ENCODE measurements around the gene MAP2K2. TPM values are rescaled to one million over a fixed set of nuclear protein-coding genes. Genes with fewer than 3 reads are reported as not detected.

The MAP2K2 gene
- total and polyA plus RNA-seq, 2 donors (not counting 3 experiments of a cell fraction or from before 2014, with no cell fraction given), result 126 to 171 TPM

DNA sequence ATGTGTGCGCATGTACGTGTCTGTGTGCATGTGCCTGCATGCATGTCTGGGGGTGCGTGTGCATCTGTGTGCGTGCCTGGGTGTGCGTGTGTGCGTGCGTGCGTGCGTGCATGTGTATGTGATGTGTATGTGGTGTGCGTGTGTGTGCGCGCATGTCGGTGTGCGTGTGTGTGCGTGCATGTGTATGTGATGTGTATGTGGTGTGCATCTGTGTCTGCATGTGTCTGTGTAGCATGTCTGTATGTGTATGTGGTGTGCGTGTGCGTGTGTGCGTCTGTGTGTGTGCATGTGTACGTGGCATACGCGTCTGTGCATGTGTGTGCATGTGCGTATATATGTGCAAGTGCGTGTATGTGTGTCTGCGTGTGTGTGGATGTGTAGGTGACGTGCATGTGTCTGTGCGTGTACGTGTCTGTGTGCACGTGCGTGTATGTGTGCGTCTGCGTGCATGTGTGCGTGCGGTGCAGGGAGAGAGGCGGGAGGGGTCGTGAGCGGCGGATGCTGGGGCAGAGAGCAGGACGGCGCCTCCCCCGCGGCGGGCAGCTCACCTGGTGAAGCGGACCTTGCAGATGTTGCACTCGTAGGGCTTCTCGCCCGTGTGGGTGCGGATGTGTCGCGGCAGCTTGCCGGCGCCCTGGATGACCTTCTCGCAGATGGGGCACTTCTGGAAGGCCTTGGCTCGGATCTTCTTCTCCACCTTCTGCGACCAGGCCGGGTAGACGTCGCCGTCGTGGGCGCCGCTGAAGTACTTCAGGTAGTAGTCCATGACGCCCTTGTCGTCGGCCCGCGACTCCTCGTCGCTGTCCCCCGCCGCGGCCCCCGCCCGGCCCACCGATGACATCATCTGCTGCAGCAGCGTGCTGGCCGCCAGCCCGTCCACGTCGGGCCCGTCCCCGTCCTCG, 70.2 kb downstream of the MAP2K2 start:
- TF ChIP-seq MYC (IDR thresholded peaks at IDR 0.05; ENCODE audit: low read depth, low read length), result no peak
- TF ChIP-seq POLR2A (IDR thresholded peaks at IDR 0.05; ENCODE audit: low read depth, low read length), result no peak
- no peak for TF ChIP-seq JUN (IDR thresholded peaks at IDR 0.05; ENCODE audit: borderline replicate concordance, insufficient read depth, insufficient read length, low read depth)
- TF ChIP-seq, protein P1, sequence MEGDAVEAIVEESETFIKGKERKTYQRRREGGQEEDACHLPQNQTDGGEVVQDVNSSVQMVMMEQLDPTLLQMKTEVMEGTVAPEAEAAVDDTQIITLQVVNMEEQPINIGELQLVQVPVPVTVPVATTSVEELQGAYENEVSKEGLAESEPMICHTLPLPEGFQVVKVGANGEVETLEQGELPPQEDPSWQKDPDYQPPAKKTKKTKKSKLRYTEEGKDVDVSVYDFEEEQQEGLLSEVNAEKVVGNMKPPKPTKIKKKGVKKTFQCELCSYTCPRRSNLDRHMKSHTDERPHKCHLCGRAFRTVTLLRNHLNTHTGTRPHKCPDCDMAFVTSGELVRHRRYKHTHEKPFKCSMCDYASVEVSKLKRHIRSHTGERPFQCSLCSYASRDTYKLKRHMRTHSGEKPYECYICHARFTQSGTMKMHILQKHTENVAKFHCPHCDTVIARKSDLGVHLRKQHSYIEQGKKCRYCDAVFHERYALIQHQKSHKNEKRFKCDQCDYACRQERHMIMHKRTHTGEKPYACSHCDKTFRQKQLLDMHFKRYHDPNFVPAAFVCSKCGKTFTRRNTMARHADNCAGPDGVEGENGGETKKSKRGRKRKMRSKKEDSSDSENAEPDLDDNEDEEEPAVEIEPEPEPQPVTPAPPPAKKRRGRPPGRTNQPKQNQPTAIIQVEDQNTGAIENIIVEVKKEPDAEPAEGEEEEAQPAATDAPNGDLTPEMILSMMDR (IDR thresholded peaks at IDR 0.05; ENCODE audit: extremely low read depth in 1 of 2, insufficient read depth in 1 of 2, low read depth in 1 of 2, low read length in 2 of 2), result no peak
- no peak for TF ChIP-seq GATA2 (IDR thresholded peaks at IDR 0.05; ENCODE audit: insufficient read depth, insufficient read length, low read depth, low read length)
- TF ChIP-seq POLR2AphosphoS5 (IDR thresholded peaks at IDR 0.05; ENCODE audit: insufficient read depth, low read depth, low read length), result no peak
- TF ChIP-seq EZH2 (IDR thresholded peaks at IDR 0.05; ENCODE audit: borderline replicate concordance, low read depth, low read length, severe bottlenecking), result no peak
- TF ChIP-seq MAX (IDR thresholded peaks at IDR 0.05; ENCODE audit: insufficient read depth, insufficient read length), result no peak
- no peak for TF ChIP-seq FOS (IDR thresholded peaks at IDR 0.05; ENCODE audit: borderline replicate concordance, insufficient read depth, low read length)
- FAIRE-seq, result no peak
- H3K36me3 ChIP-seq (ENCODE audit: control insufficient read depth in 2 of 2, extremely low read depth in 1 of 2, insufficient read depth in 2 of 2, low read length in 2 of 2), result peaks cover 2 to 30% of the 10 kb centered on the region in 2 experiments
- DNase-seq (ENCODE audit: low read depth, low spot score), result no peak
- no peak overlapping the region for H3K4me2 ChIP-seq (ENCODE audit: insufficient read depth, low read length)
- no peak overlapping the region for H3K9ac ChIP-seq (replicated peaks; ENCODE audit: extremely low read depth, insufficient read depth, low read length)
- H4K20me1 ChIP-seq (replicated peaks; ENCODE audit: control insufficient read depth, extremely low read depth, insufficient read depth, low read length), result no peaks in the 10 kb centered on the region
- H3K9me3 ChIP-seq (replicated peaks; ENCODE audit: control insufficient read depth, insufficient read depth, low read length), result no peaks in the 10 kb centered on the region
- H3K4me3 ChIP-seq (replicated peaks in 1 of 3; ENCODE audit: insufficient read depth in 1 of 3, low read depth in 1 of 3, low read length in 3 of 3), result no peak overlapping the region
- dilution Hi-C loops (cut with MboI; ENCODE audit: extremely low pct_ligation_motif_present, low sequenced_read_pairs) (no loop called here), intact Hi-C loops (cut with micrococcal nuclease) (no loop called here)
- H3K9me1 ChIP-seq (replicated peaks; ENCODE audit: control insufficient read depth, extremely low read depth, insufficient read depth, low read length), result no peaks in the 10 kb centered on the region
- no peaks in the 10 kb centered on the region for H3K27me3 ChIP-seq (ENCODE audit: control insufficient read depth in 2 of 2, insufficient read depth in 2 of 2, low read length in 2 of 2)
- no peak overlapping the region for H3K27ac ChIP-seq (ENCODE audit: insufficient read depth, low read depth, low read length)
- CTCF ChIA-PET, result no interaction called here
- H2AFZ ChIP-seq (ENCODE audit: low read depth, low read length), result no peak overlapping the region
- peaks cover 89% of the 10 kb centered on the region for H3K79me2 ChIP-seq (ENCODE audit: control insufficient read depth, insufficient read depth, low read length)
- POLR2A ChIA-PET, result no interaction called here
- BruUV-seq (replicated peaks), result no TSS peak
- H3K4me1 ChIP-seq (ENCODE audit: control insufficient read depth, extremely low read depth, insufficient read depth, low read length), result peaks cover 8% of the 10 kb centered on the region

Data from endothelial cell of umbilical vein (primary cell).